Measurements from ENCODE around the gene ZNF521. TPM values are rescaled to one million over a fixed set of nuclear protein-coding genes. Genes with fewer than 3 reads are reported as not detected.

ZNF521 gene
- total RNA-seq, 2 donors from 2014 or later, result 3.8 to 5.3 TPM

GRCh38 chr18:25251068-25251467, 100.9 kb downstream of the ZNF521 start:
- no peak for TF ChIP-seq CTCF (IDR thresholded peaks at IDR 0.05)
- intact Hi-C loops (cut with DNase I), result no loop called here

GRCh38 chr18:25250474-25250851, 101.5 kb downstream of the ZNF521 start:
- Histone ChIP-seq H3K27ac (no peak overlapping the region), H3K4me1 (no peaks in the 10 kb centered on the region), H3K36me3 (no peaks in the 10 kb centered on the region), H3K9ac (ENCODE audit: low read depth in 2 of 2, low read length in 2 of 2) (no peak overlapping the region), H3K9me3 (no peaks in the 10 kb centered on the region), H3K27me3 (no peaks in the 10 kb centered on the region), H3K4me3 (no peak overlapping the region)
- intact Hi-C loops (cut with DNase I), result no loop called here
- no peak for TF ChIP-seq CTCF (IDR thresholded peaks at IDR 0.05)
- no peak for DNase-seq

More at GRCh38 chr18:25251068-25251467, 100.9 kb downstream of the ZNF521 start:
- no peaks in the 10 kb centered on the region for H3K9me3 ChIP-seq
- no peak overlapping the region for H3K27ac ChIP-seq
- no peaks in the 10 kb centered on the region for H3K27me3 ChIP-seq
- no peak for DNase-seq
- H3K36me3 ChIP-seq, result no peaks in the 10 kb centered on the region
- no peaks in the 10 kb centered on the region for H3K4me1 ChIP-seq
- no peak overlapping the region for H3K4me3 ChIP-seq
- no peak overlapping the region for H3K9ac ChIP-seq (ENCODE audit: low read depth in 2 of 2, low read length in 2 of 2)

- DNase-seq, result no peak
- intact Hi-C loops (cut with DNase I), result no loop called here
- no peaks in the 10 kb centered on the region for H3K4me1 ChIP-seq
- no peaks in the 10 kb centered on the region for H3K9me3 ChIP-seq
- no peak overlapping the region for H3K27ac ChIP-seq
- H3K36me3 ChIP-seq, result no peaks in the 10 kb centered on the region
- no peak for TF ChIP-seq CTCF (IDR thresholded peaks at IDR 0.05)
- H3K4me3 ChIP-seq, result no peak overlapping the region
- no peak overlapping the region for H3K9ac ChIP-seq (ENCODE audit: low read depth in 2 of 2, low read length in 2 of 2)
- H3K27me3 ChIP-seq, result no peaks in the 10 kb centered on the region
Observed at GRCh38 chr18:25248755-25249154, 103.2 kb downstream of the ZNF521 start.

GRCh38 chr18:25247725-25248124, 104.2 kb downstream of the ZNF521 start:
- Histone ChIP-seq H3K27me3 (no peaks in the 10 kb centered on the region), H3K9me3 (no peaks in the 10 kb centered on the region), H3K4me3 (no peak overlapping the region), H3K4me1 (no peaks in the 10 kb centered on the region), H3K9ac (ENCODE audit: low read depth in 2 of 2, low read length in 2 of 2) (no peak overlapping the region), H3K27ac (no peak overlapping the region), H3K36me3 (no peaks in the 10 kb centered on the region)
- intact Hi-C loops (cut with DNase I), result no loop called here
- TF ChIP-seq CTCF (IDR thresholded peaks at IDR 0.05), result no peak
- DNase-seq, result no peak

GRCh38 chr18:25244924-25245698, 106.9 kb downstream of the ZNF521 start:
- no peak for DNase-seq
- H3K9ac ChIP-seq (ENCODE audit: low read depth in 2 of 2, low read length in 2 of 2), result no peak overlapping the region
- no peak overlapping the region for H3K27ac ChIP-seq
- TF ChIP-seq CTCF (IDR thresholded peaks at IDR 0.05), result no peak
- no peaks in the 10 kb centered on the region for H3K4me1 ChIP-seq
- no peak overlapping the region for H3K4me3 ChIP-seq
- intact Hi-C loops (cut with DNase I), result no loop called here
- no peaks in the 10 kb centered on the region for H3K27me3 ChIP-seq
- no peaks in the 10 kb centered on the region for H3K9me3 ChIP-seq
- no peaks in the 10 kb centered on the region for H3K36me3 ChIP-seq

Measured in colonic mucosa (tissue), 4 donors.